Measurements from ENCODE around the gene LPIN3.

LPIN3 gene

GRCh38 chr20:41320441-41320840 is 20.2 kb upstream of the LPIN3 start:
- no peak for DNase-seq (ENCODE audit: low spot score)

- no peak for DNase-seq (ENCODE audit: low spot score)
Observed at GRCh38 chr20:41320976-41321375, 19.6 kb upstream of the LPIN3 start.

- no peak for DNase-seq (ENCODE audit: low spot score)
Observed at GRCh38 chr20:41327178-41327577, 13.4 kb upstream of the LPIN3 start.

DNA sequence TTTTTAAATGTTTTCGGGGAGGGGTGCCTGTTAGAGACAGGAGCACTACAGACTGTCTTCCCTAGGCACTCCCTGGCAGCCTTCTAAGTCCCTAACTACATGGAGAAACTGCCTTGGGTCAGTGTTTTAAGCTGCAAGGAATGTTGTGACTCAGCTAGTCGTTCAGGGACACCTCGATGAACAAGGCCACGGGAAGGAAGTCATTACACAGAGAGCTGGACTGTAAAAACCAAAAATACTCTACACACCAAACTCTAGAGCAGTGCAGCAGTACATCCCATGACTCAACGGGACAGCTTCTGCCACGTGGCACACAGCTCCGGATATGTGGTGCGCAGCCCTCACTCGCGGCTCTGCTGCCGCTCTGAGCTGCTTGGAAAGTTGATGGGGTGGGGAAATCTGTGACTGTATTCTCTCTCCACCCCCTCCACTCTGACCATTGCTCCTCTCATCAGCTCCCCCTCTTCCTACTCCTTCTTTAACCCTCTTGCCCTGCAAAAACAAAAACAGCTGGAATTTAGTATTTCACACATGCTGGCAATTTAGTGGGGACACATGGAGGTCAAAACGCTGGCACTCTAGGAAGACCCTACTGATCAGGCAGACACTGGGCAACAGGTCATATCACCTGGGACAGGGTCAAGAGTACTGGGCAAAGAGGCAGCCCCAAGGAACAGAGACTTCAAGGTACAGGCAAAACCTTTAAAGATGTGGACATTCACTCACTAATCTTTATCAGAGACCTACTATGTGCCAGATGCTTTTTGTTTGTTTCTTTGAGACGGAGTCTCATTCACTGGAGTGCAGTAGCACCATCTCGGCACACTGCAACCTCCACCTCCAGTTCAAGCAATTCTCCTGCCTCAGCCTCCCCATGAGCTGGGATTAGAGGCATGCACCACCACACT is 10.9 kb upstream of the LPIN3 start:
- DNase-seq (ENCODE audit: low spot score): peak; percentile 71

- no peak for DNase-seq (ENCODE audit: low spot score)
Observed at GRCh38 chr20:41330343-41330720, 10.3 kb upstream of the LPIN3 start.

DNA sequence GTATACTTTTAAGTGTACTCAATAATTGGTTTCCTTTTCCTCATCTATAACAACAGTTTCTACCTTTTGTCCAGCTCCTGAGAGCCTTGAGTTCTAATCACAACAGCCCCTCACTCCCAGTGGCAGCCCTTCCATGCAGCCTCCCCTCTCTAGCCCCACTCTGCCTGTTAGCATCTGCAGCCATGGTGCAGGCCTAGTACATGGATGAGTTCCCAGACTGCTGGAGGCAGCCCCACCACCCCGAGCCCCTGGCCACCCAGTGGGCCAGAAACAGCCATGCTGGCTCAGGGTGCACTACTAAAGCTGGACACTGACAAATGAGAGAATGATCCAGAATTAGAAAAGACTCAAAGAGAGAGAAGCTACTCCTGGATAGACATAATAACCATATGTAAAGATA is 9.7 kb upstream of the LPIN3 start:
- DNase-seq (ENCODE audit: low spot score): no peak

DNA sequence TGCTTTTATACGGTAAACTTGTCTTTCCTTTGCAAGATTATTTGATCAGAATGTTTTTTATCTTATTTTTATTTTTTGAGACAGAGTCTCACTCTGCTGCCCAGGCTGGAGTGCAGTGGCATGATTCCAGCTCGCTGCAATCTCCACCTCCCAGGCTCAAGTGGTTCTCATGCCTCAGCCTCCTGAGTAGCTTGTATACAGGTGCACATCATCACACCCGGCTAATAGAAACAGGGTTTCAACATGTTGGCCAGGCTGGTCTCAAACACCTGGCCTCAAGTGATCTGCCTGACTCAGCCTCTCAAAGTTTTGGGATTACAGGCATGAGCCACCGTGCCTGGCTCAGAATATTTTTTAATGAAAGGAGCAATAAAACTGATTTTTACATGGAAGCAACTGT is 8.9 kb upstream of the LPIN3 start:
- no peak for DNase-seq (ENCODE audit: low spot score)

DNA sequence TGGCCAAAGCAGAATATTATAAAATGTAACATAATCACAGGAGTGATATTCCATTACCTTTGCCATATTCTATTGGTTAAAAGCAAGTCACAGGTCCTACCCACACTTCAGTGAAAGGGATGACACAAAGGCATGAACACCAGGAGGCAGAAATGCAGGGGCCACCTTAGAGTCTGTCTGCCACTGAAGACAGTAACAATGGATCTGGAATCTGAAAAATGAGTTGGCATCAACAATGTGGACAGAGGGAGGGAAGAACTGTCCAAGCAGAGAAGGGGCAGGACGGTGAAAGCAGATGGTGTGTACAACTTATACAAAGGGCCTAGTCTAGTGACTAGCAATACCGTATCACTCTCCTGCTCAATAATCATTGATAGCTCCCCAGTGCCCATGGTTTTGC is 6.6 kb upstream of the LPIN3 start:
- no peak for DNase-seq (ENCODE audit: low spot score)

DNA sequence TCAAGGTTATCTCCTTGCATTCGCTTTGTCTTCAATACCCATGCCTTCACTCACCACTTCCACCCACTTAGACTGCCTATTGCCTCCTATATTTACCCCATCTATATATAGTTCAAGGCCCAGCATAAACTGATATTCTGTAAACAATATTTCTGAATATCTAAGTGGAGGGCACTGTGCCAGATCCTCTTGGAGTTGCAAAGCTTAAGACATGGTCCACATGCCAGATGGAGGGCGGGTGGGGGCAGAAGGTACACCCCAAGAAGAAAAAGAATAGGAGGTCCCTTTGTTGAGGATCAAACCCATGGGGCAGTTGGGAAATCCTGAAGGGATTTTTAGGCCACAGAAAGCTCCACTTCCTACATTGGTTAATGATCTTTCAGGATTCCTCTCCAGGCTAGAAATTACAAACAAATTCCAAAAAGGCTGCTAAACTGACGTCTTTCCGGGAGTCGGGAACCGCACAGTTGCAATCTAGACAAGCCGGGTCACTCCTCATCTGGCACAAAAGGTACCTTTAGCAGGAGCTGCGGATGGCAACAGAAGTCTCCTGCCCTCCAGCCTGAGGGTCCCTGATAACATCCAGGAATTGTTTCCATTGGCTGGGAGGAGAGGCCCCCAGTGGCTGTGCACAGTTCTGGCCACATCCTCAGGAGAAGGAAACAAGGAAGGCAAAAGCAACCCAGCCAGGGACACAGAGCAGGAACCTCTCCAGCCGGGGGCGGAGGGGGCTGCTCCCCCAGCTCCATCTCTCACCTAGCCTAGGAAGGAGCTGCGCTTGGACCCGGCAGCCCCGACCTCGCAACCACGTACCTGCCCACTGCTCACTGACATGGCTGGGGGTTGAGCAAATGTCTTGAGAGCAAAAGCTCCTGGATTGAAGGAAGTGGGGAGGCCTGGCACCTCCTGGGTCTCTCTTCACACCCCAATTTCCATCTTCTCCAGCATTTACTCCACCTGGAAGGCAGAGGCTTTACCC is 5.9 kb upstream of the LPIN3 start:
- DNase-seq (ENCODE audit: low spot score): no peak

GRCh38 chr20:41335591-41335990 is 5.0 kb upstream of the LPIN3 start:
- DNase-seq (ENCODE audit: low spot score): no peak

- DNase-seq (ENCODE audit: low spot score): no peak
Observed at GRCh38 chr20:41336711-41337492, 3.7 kb upstream of the LPIN3 start.

GRCh38 chr20:41339957-41340326 is 679 bp upstream of the LPIN3 start:
- DNase-seq (ENCODE audit: low spot score): peak; percentile 84

DNA sequence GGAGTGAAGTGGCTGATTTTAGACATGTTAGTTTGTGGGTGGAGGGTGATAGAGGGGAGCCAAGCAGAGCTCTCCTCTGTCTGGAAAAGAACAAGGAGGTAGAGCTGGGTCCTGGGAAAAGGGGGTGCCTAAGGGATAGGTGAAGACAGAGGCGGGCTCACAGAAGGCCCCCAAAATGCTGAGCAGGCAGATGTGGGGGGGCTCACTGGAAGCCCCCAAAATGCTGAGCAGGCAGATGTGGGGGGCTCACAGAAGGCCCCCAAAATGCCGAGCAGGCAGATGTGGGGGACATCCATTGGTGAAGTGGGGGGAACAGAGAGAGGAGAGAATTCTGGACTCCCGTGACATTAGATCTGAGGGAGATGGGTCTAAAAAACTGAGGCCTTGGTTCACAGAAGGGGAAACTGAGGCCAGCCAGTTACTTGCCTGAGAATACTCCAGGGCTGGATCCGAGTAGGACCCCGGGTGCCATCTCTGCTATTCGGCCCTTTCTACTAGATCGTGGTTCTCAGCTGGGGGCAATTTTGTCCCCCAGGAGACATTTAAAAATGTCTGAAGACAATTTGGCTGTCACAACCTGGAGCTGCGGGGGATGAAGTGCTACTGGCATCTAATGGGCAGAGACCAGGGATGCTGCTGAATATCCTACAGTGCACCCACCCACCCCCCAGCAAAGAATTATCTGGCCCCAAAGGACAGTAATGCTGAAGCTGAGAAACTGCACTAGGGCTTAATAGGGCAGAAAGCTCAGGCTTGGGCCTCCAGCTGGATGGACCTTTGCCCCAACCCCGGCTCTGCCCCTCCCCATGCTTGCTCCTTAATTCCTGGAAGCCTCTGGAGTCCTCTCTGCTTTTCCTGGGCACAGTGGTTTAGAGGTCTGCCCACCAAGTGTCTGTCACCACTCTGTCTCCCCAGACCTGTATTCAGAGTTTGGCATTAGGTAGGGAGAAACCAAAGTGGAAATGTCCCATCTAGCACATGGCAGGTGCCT is 2.1 kb downstream of the LPIN3 start:
- no peak for DNase-seq (ENCODE audit: low spot score)

- no peak for DNase-seq (ENCODE audit: low spot score)
Observed at GRCh38 chr20:41344477-41344876, 3.9 kb downstream of the LPIN3 start.

DNA sequence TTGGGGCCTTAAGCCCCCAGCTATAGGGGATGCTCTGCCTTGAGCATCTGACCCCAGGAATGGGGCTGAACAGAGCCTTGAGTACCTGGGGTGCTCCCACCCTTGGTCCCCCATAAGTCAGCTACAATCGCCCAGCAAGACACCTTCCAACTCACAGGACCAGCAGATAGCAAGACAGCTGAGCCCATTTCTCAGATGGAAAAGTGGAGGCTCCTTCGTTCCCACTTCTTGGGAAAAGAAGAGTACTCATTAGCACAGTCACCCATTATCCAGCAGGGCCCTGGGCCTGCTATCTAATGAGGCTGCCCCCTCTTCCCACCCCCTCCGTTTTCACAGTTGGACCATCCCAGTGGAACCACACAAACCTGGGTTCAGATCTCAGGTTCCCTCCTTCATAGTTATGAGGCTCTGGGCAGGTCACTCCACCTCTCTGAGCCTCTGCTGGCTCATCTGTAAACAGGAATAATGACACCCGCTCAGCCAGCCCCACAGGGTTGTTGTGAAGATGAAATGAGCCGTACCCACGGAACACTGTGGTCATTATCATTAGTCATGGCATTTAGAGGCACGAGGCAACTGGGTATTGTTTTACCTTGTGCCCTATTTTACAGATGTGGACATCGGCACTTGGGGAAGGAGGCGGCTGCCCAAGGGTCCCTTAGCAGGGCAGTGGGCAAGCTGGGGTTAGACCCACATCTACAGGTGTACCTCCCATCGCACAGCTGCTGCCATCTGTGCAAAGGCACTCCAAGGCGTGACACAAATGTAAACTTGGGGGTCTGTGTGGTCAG is 4.5 kb downstream of the LPIN3 start:
- DNase-seq (ENCODE audit: low spot score): no peak

DNA sequence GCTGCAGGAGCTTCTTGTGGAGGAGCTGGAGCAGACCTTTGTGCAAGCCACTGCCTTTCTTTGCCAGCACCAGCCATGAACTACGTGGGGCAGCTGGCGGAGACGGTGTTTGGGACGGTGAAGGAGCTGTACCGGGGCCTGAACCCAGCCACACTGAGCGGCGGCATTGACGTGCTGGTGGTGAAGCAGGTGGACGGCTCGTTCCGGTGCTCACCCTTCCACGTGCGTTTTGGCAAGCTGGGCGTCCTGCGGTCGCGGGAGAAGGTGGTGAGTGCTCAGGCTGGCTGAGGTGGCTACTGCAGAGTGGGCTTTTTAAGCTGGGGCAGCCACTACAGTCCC is 5.1 kb downstream of the LPIN3 start:
- DNase-seq (ENCODE audit: low spot score): no peak

- DNase-seq (ENCODE audit: low spot score): no peak
Observed at GRCh38 chr20:41347523-41348429, 7.2 kb downstream of the LPIN3 start.

- DNase-seq (ENCODE audit: low spot score): no peak
Observed at GRCh38 chr20:41348430-41349172, 8.0 kb downstream of the LPIN3 start.

Measured in activated CD4-positive, alpha-beta T cell treated with anti-CD3 and anti-CD28 coated beads, Interleukin-2, Interleukin-4, amounts not matched to agents 100 ng/mL and 50 ng/mL, durations not matched to agents 16 hours and 8 hours (primary cell).